Measurements from ENCODE around the gene DNAH6. TPM values are rescaled to one million over a fixed set of nuclear protein-coding genes. Genes with fewer than 3 reads are reported as not detected.

The DNAH6 gene
- total and polyA plus RNA-seq, 10 of the 15 experiments (the other 5 are each of a cell fraction or from before 2014, with no cell fraction given) = 0.07 to 1.0 (median 0.29) TPM

DNA sequence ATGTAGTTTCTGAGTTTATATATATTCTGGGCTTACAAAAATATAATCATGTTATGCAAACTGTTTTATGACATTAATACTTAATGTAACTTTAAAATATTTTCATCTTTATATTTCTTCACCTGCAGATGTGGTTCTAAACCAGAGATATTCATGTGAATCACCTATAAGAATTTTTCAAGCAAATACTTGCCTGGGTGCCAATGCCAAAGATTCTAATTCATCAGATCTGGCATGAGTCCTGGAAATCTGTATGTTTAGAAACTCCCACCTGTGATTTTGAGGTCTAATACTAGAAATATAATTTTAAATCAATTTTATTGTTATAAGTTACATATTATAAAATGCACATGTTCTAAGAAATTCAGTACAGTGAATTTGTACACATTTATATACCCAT, 19.9 kb upstream of the DNAH6 start:
- ATAC-seq = no peak
- no peak overlapping the region for H3K27ac ChIP-seq (ENCODE audit: control insufficient read depth, insufficient read depth)
- ChIA-PET CTCF (no interaction called here), POLR2A (no interaction called here), SMC1A (ENCODE audit: uncharacterized antibody, unreplicated experiment) (interaction anchor here (1.1 to 2.3 kb wide), 3 partner anchors 30 to 429 kb away, joined by 4 to 13 read pairs (median 11); no protein-coding TSS in a partner anchor), RAD21 (ENCODE audit: unreplicated experiment) (interaction anchor here (2.0 to 2.7 kb wide), 2 partner anchors 367 to 430 kb away, joined by 10 to 14 read pairs; no protein-coding TSS in a partner anchor)
- FAIRE-seq = no peak
- H3K4me2 ChIP-seq (ENCODE audit: control insufficient read depth, insufficient read depth) = no peak overlapping the region
- intact Hi-C loops (cut with micrococcal nuclease; ENCODE audit: unreplicated experiment) = loop anchor here (5.0 kb wide), 1 partner anchor 791 kb away; no protein-coding TSS in a partner anchor
- H3K36me3 ChIP-seq (ENCODE audit: control insufficient read depth in 2 of 2, insufficient read depth in 2 of 2, low read length in 1 of 2) = no peaks in the 10 kb centered on the region
- in situ Hi-C loops (cut with MboI) = loop anchor here (5.0 to 10.0 kb wide), 2 partner anchors 431 to 798 kb away; no protein-coding TSS in a partner anchor
- no peak overlapping the region for H3K9ac ChIP-seq (ENCODE audit: control insufficient read depth, insufficient read depth, low read length)
- DNase-seq (ENCODE audit: low read depth, low spot score) = no peak
- no peak overlapping the region for H2AFZ ChIP-seq (ENCODE audit: control insufficient read depth, low read depth, low read length)
- no peak for TF ChIP-seq ZSCAN29 (IDR thresholded peaks at IDR 0.05)
- TF ChIP-seq IKZF1 (conservative IDR thresholded peaks at IDR 0.05) = no peak
- TF ChIP-seq HCFC1 (IDR thresholded peaks at IDR 0.05; ENCODE audit: low read length) = no peak
- TF ChIP-seq RAD21 (IDR thresholded peaks at IDR 0.05; ENCODE audit: insufficient read depth, low read depth, low read length) = no peak
- TF ChIP-seq, protein P1, sequence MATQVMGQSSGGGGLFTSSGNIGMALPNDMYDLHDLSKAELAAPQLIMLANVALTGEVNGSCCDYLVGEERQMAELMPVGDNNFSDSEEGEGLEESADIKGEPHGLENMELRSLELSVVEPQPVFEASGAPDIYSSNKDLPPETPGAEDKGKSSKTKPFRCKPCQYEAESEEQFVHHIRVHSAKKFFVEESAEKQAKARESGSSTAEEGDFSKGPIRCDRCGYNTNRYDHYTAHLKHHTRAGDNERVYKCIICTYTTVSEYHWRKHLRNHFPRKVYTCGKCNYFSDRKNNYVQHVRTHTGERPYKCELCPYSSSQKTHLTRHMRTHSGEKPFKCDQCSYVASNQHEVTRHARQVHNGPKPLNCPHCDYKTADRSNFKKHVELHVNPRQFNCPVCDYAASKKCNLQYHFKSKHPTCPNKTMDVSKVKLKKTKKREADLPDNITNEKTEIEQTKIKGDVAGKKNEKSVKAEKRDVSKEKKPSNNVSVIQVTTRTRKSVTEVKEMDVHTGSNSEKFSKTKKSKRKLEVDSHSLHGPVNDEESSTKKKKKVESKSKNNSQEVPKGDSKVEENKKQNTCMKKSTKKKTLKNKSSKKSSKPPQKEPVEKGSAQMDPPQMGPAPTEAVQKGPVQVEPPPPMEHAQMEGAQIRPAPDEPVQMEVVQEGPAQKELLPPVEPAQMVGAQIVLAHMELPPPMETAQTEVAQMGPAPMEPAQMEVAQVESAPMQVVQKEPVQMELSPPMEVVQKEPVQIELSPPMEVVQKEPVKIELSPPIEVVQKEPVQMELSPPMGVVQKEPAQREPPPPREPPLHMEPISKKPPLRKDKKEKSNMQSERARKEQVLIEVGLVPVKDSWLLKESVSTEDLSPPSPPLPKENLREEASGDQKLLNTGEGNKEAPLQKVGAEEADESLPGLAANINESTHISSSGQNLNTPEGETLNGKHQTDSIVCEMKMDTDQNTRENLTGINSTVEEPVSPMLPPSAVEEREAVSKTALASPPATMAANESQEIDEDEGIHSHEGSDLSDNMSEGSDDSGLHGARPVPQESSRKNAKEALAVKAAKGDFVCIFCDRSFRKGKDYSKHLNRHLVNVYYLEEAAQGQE (IDR thresholded peaks at IDR 0.05; ENCODE audit: low read depth, low read length) = no peak
- TF ChIP-seq, protein P2, sequence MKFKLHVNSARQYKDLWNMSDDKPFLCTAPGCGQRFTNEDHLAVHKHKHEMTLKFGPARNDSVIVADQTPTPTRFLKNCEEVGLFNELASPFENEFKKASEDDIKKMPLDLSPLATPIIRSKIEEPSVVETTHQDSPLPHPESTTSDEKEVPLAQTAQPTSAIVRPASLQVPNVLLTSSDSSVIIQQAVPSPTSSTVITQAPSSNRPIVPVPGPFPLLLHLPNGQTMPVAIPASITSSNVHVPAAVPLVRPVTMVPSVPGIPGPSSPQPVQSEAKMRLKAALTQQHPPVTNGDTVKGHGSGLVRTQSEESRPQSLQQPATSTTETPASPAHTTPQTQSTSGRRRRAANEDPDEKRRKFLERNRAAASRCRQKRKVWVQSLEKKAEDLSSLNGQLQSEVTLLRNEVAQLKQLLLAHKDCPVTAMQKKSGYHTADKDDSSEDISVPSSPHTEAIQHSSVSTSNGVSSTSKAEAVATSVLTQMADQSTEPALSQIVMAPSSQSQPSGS (IDR thresholded peaks at IDR 0.05; ENCODE audit: low read length) = no peak
- H3K79me2 ChIP-seq (ENCODE audit: control insufficient read depth, insufficient read depth, low read length) = no peaks in the 10 kb centered on the region
- H4K20me1 ChIP-seq (ENCODE audit: control insufficient read depth, insufficient read depth) = no peaks in the 10 kb centered on the region
- H3K9me3 ChIP-seq (replicated peaks; ENCODE audit: control insufficient read depth, insufficient read depth, low read length) = no peaks in the 10 kb centered on the region
- H3K4me1 ChIP-seq (ENCODE audit: control insufficient read depth, insufficient read depth, low read length) = no peaks in the 10 kb centered on the region
- no peak overlapping the region for H3K4me3 ChIP-seq
- no TSS peak for BruUV-seq (replicated peaks)
- no peaks in the 10 kb centered on the region for H3K27me3 ChIP-seq (replicated peaks in 1 of 2; ENCODE audit: control insufficient read depth in 2 of 2, insufficient read depth in 2 of 2, low read length in 1 of 2)

All from GM12878 (cell line).